HCT116 (cell line): ENCODE data around the gene PREP. TPM values are rescaled to one million over a fixed set of nuclear protein-coding genes. Genes with fewer than 3 reads are reported as not detected.

Experiments used
- ATAC-seq: fragments of 200-7000 bp; cut with Tn5 transposase; 2 replicates; pipeline ENCODE4 v1.9.1; 2020; ENCODE audit warnings: mild to moderate bottlenecking, moderate library complexity
- BruUV-seq: library from RNA; stranded (reverse); fragments of 400-500 nt; replicated peaks from 2 replicates; lab custom pipeline; 2021; lab: Mats Ljungman, UMichigan
- CTCF ChIA-PET: fragments of 300-600 bp; sonication (Branson Sonifier 250); formaldehyde crosslinking; loops from one replicate; lab custom pipeline; 2021; ENCODE audit warnings: antibody characterized with exemption; lab: Charles Lee
- POLR2A ChIA-PET: fragments of 300-600, 350-600 bp; sonication (Branson Sonifier 250); formaldehyde crosslinking; loops from one replicate; lab custom pipeline; 2021; ENCODE audit warnings: antibody characterized with exemption; lab: Charles Lee
- RAD21 ChIA-PET, 2 experiments: fragments of 300-600 bp; sonication (Branson Sonifier 250); formaldehyde crosslinking; loops; one replicate each; lab custom pipeline; 2023; ENCODE audit warnings: low total read pairs in 2 of 2; ENCODE audit not compliant: uncharacterized antibody in 2 of 2, unreplicated experiment in 2 of 2, low non-redundant PET in 1 of 2; lab: Charles Lee
- DNase-seq: peaks from one replicate; pipeline ENCODE4 v3.0.0-alpha.2; 2010; ENCODE audit warnings: low read depth, low spot score
- H2AFZ ChIP-seq: fragments of 200-600 bp; shearing (Covaris generic), sonication (generic); 2 replicates; pipeline ENCODE4 v1.6.1; 2017; ENCODE audit warnings: low read depth, mixed run types, mixed read lengths, antibody characterized with exemption, low read length; ENCODE audit not compliant: poor library complexity, severe bottlenecking
- H3K27ac ChIP-seq: 2 replicates; pipeline ENCODE4 v1.5.1; 2012; ENCODE audit warnings: low read depth, low read length
- H3K27me3 ChIP-seq: fragments of 200-600 bp; sonication (generic); 2 replicates; pipeline ENCODE4 v1.6.1; 2016; ENCODE audit warnings: mixed run types, low read length, mixed read lengths; ENCODE audit not compliant: insufficient read depth
- H3K36me3 ChIP-seq, 2 experiments: fragments of 200-500 bp in 1 of 2; fragments of 200-600 bp in 1 of 2; sonication (Bioruptor generic) in 1 of 2; sonication (generic) in 1 of 2; 2 replicates each; pipeline versions ENCODE4 v1.5.1 to v1.6.1; 2014 to 2016; ENCODE audit warnings: low read length in 2 of 2, inconsistent platforms in 1 of 2, mixed read lengths in 1 of 2, mixed run types in 1 of 2; ENCODE audit not compliant: insufficient read depth in 2 of 2, control insufficient read depth in 1 of 2
- H3K4me1 ChIP-seq, 2 experiments: fragments of 200-600 bp in 1 of 2; sonication (generic) in 1 of 2; 2 replicates each; pipeline versions ENCODE4 v1.5.1 to v1.6.1; 2012 to 2017; ENCODE audit warnings: low read length in 2 of 2, inconsistent platforms in 1 of 2, mild to moderate bottlenecking in 1 of 2, mixed read lengths in 1 of 2, mixed run types in 1 of 2, moderate library complexity in 1 of 2; ENCODE audit not compliant: insufficient read depth in 2 of 2, control insufficient read depth in 1 of 2
- H3K4me2 ChIP-seq: fragments of 200-600 bp; sonication (generic); 2 replicates; pipeline ENCODE4 v1.6.1; 2017; ENCODE audit warnings: mixed run types, low read length, mixed read lengths
- H3K4me3 ChIP-seq, 2 experiments: fragments of 200-600 bp in 1 of 2; sonication (generic) in 1 of 2; replicated peaks in 1 of 2; 2 replicates each; pipeline ENCODE4 v1.5.1; 2011 to 2016; ENCODE audit warnings: low read length in 2 of 2, control low read depth in 1 of 2, low read depth in 1 of 2, mild to moderate bottlenecking in 1 of 2, mixed read lengths in 1 of 2, mixed run types in 1 of 2
- H3K79me2 ChIP-seq: fragments of 200-600 bp; sonication (generic); 2 replicates; pipeline ENCODE4 v1.6.1; 2017; ENCODE audit warnings: mild to moderate bottlenecking, mixed run types, low read length, moderate library complexity, mixed read lengths; ENCODE audit not compliant: insufficient read depth
- H3K9ac ChIP-seq: fragments of 200-600 bp; sonication (generic); 2 replicates; pipeline ENCODE4 v1.6.1; 2016; ENCODE audit warnings: low read length, mixed read lengths
- H3K9me2 ChIP-seq: fragments of 200-600 bp; sonication (generic), shearing (Covaris generic); 2 replicates; pipeline ENCODE4 v1.6.1; 2017; ENCODE audit warnings: mixed run types, mild to moderate bottlenecking, moderate library complexity; ENCODE audit not compliant: insufficient read depth
- H3K9me3 ChIP-seq, 2 experiments: fragments of 200-500 bp in 1 of 2; fragments of 200-600 bp in 1 of 2; sonication (Bioruptor generic) in 1 of 2; sonication (generic) in 1 of 2; 2 replicates each; pipeline ENCODE4 v1.6.1; 2014 to 2017; ENCODE audit warnings: low read length in 2 of 2, mixed read lengths in 2 of 2, inconsistent platforms in 1 of 2, low read depth in 1 of 2, mild to moderate bottlenecking in 1 of 2, mixed run types in 1 of 2, moderate library complexity in 1 of 2; ENCODE audit not compliant: control insufficient read depth in 1 of 2, insufficient read depth in 1 of 2
- H4K20me1 ChIP-seq: fragments of 200-600 bp; sonication (generic), shearing (Covaris generic); 2 replicates; pipeline ENCODE4 v1.6.1; 2017; ENCODE audit warnings: mixed run types, mild to moderate bottlenecking, moderate library complexity; ENCODE audit not compliant: insufficient read depth
- ATF3 ChIP-seq: IDR thresholded peaks from 2 replicates; pipeline ENCODE4 v1.6.1; 2012
- CBX3 ChIP-seq: IDR thresholded peaks from 2 replicates; pipeline ENCODE4 v1.6.1; 2012; ENCODE audit warnings: low read depth
- CEBPB ChIP-seq: IDR thresholded peaks from 2 replicates; pipeline ENCODE4 v1.6.1; 2012; ENCODE audit warnings: low read depth
- CTCF ChIP-seq, 3 experiments: fragments of 200-600 bp in 1 of 3; sonication (generic) in 1 of 3; IDR thresholded peaks in 2 of 3; conservative IDR thresholded peaks in 1 of 3; 2 replicates each; pipeline ENCODE4 v1.5.1; 2012 to 2017; ENCODE audit warnings: low read depth in 2 of 3, low read length in 2 of 3, antibody characterized with exemption in 1 of 3, borderline replicate concordance in 1 of 3, control low read depth in 1 of 3, mild to moderate bottlenecking in 1 of 3, mixed read lengths in 1 of 3, mixed run types in 1 of 3, moderate library complexity in 1 of 3; ENCODE audit not compliant: insufficient read depth in 1 of 3
- EGR1 ChIP-seq: IDR thresholded peaks from 2 replicates; pipeline ENCODE4 v1.6.1; 2012; ENCODE audit warnings: low read depth
- ELF1 ChIP-seq: IDR thresholded peaks from 2 replicates; pipeline ENCODE4 v1.6.1; 2012; ENCODE audit warnings: low read depth, borderline replicate concordance
- EZH2 ChIP-seq: fragments of 200-600 bp; sonication (generic); IDR thresholded peaks from 2 replicates; pipeline ENCODE4 v1.6.1; 2017; ENCODE audit warnings: antibody characterized with exemption, mixed run types
- FOSL1 ChIP-seq: IDR thresholded peaks from 2 replicates; pipeline ENCODE4 v1.6.1; 2012; ENCODE audit warnings: low read depth
- JUND ChIP-seq: IDR thresholded peaks from 2 replicates; pipeline ENCODE4 v1.6.1; 2012
- MAX ChIP-seq: IDR thresholded peaks from 2 replicates; pipeline ENCODE4 v1.6.1; 2012
- POLR2AphosphoS5 ChIP-seq: IDR thresholded peaks from 2 replicates; pipeline ENCODE4 v1.6.1; 2011; ENCODE audit warnings: mild to moderate bottlenecking, low read depth, low read length, moderate library complexity
- RAD21 ChIP-seq: IDR thresholded peaks from 2 replicates; pipeline ENCODE4 v1.6.1; 2012; ENCODE audit warnings: low read depth, mild to moderate bottlenecking
- SIN3A ChIP-seq: IDR thresholded peaks from 2 replicates; pipeline ENCODE4 v1.6.1; 2012; ENCODE audit warnings: low read depth
- SP1 ChIP-seq: IDR thresholded peaks from 2 replicates; pipeline ENCODE4 v1.6.1; 2012; ENCODE audit warnings: low read depth
- SRF ChIP-seq: IDR thresholded peaks from 2 replicates; pipeline ENCODE4 v1.6.1; 2012; ENCODE audit warnings: low read depth
- TCF7L2 ChIP-seq: IDR thresholded peaks from 2 replicates; pipeline ENCODE4 v1.7.0; 2011; ENCODE audit warnings: borderline replicate concordance, inconsistent platforms; ENCODE audit not compliant: insufficient read depth, insufficient read length; ENCODE audit errors: extremely low read depth
- ZFX ChIP-seq: fragments of 450-650 bp; IDR thresholded peaks from 2 replicates; pipeline ENCODE4 v1.6.1; 2017
- ZNF274 ChIP-seq: fragments of 200-500 bp; sonication (Bioruptor generic); IDR thresholded peaks from 2 replicates; pipeline ENCODE4 v1.6.1; 2014; ENCODE audit warnings: mild to moderate bottlenecking, low read depth, low read length, inconsistent platforms
- intact Hi-C: fragments of 100-400 bp; cut with micrococcal nuclease; formaldehyde crosslinking; loops from 2 replicates; pipeline ENCODE4 v1.10.0; 2022
- total RNA-seq: library from RNA; stranded (reverse); gene quantifications from one replicate; pipeline ENCODE4 v1.2.1, GENCODE V29; 2021; ENCODE audit not compliant: unreplicated experiment

The PREP gene
- total RNA-seq, 1 experiment from 2014 or later, result 53.5 TPM

GRCh38 chr6:105319331-105319730 lies 83.6 kb downstream of the PREP start:
- ChIA-PET RAD21 (interaction anchor here (1.0 to 2.2 kb wide), 2 partner anchors 44 kb away, joined by 3 to 9 read pairs; no protein-coding TSS in a partner anchor), POLR2A (no interaction called here), CTCF (interaction anchor here (0.5 to 4.6 kb wide), 2 partner anchors 8 to 44 kb away, joined by 3 to 25 read pairs; no protein-coding TSS in a partner anchor)
- Histone ChIP-seq H3K27ac (no peak overlapping the region), H3K9me2 (no peaks in the 10 kb centered on the region), H3K9ac (no peak overlapping the region), H4K20me1 (no peaks in the 10 kb centered on the region), H3K4me1 (peaks cover 10 to 33% of the 10 kb centered on the region in 2 experiments; a peak in 3 of 4 replicates), H3K9me3 (no peaks in the 10 kb centered on the region), H2AFZ (no peak overlapping the region), H3K79me2 (no peaks in the 10 kb centered on the region), H3K4me2 (peak overlapping the region; percentile 19; the same call in 1 of the 2 replicates), H3K27me3 (no peaks in the 10 kb centered on the region), H3K4me3 (no peak overlapping the region), H3K36me3 (no peaks in the 10 kb centered on the region; a peak in 1 of 4 replicates)
- no TSS peak for BruUV-seq
- TF ChIP-seq EGR1, result no peak
- TF ChIP-seq MAX, result no peak
- TF ChIP-seq ATF3, result no peak
- no peak for TF ChIP-seq POLR2AphosphoS5
- TF ChIP-seq CBX3, result no peak
- TF ChIP-seq ZNF274, result no peak
- no peak for TF ChIP-seq TCF7L2
- intact Hi-C loops, result loop anchor here (2.0 to 5.0 kb wide), 3 partner anchors 43 to 103 kb away; partner anchors contain the start of gene PREP
- no peak for DNase-seq
- ATAC-seq, result no peak

- no peak overlapping the region for H3K4me3 ChIP-seq
- TF ChIP-seq SP1 (no peak), FOSL1 (peak; percentile 54), ELF1 (no peak), EGR1 (no peak), SRF (no peak), ZNF274 (no peak), MAX (peak; percentile 27; the same call in 1 of the 2 replicates), RAD21 (no peak), JUND (peak; percentile 28; the same call in 1 of the 2 replicates), ATF3 (no peak), ZFX (no peak), CTCF (IDR thresholded peaks at IDR 0.05 in 2 of 3, conservative IDR thresholded peaks at IDR 0.05 in 1 of 3; ENCODE audit: borderline replicate concordance in 1 of 3, insufficient read depth in 1 of 3, low read depth in 2 of 3, low read length in 2 of 3) (no peak), SIN3A (no peak), CEBPB (no peak), EZH2 (no peak)
These were observed 84.2 kb downstream of the PREP start for GRCh38 chr6:105318660-105319059.

More at GRCh38 chr6:105318660-105319059, 84.2 kb downstream of the PREP start:
- ChIA-PET POLR2A (no interaction called here), RAD21 (interaction anchor here (1.0 to 2.2 kb wide), 2 partner anchors 45 kb away, joined by 3 to 9 read pairs; no protein-coding TSS in a partner anchor), CTCF (interaction anchor here (0.5 to 4.6 kb wide), 5 partner anchors 8 to 84 kb away, joined by 3 to 25 read pairs (median 4); partner anchors contain the start of gene PREP)
- H2AFZ ChIP-seq, result no peak overlapping the region
- H3K4me1 ChIP-seq, result peaks cover 6 to 27% of the 10 kb centered on the region in 2 experiments; a peak in 3 of 4 replicates
- BruUV-seq, result no TSS peak
- no peaks in the 10 kb centered on the region for H3K9me2 ChIP-seq
- no peak overlapping the region for H3K27ac ChIP-seq
- ATAC-seq (peak; percentile 70), DNase-seq (peak; percentile 23)
- intact Hi-C loops, result loop anchor here (2.0 to 5.0 kb wide), 3 partner anchors 44 to 104 kb away; partner anchors contain the start of gene PREP
- no peaks in the 10 kb centered on the region for H3K9me3 ChIP-seq
- H3K4me2 ChIP-seq, result peak overlapping the region; percentile 19
- no peak overlapping the region for H3K9ac ChIP-seq
- no peaks in the 10 kb centered on the region for H3K79me2 ChIP-seq
- no peaks in the 10 kb centered on the region for H3K27me3 ChIP-seq
- H4K20me1 ChIP-seq, result no peaks in the 10 kb centered on the region
- no peaks in the 10 kb centered on the region; a peak in 1 of 4 replicates for H3K36me3 ChIP-seq
